HG02973 (cell line): ENCODE data around the gene TMEM117.

Experiments
- ATAC-seq: cut with Tn5 transposase; IDR thresholded peaks from one replicate; pipeline ENCODE4 v1.9.1; 2021; ENCODE audit warnings: moderate library complexity; ENCODE audit not compliant: unreplicated experiment

The TMEM117 gene

DNA sequence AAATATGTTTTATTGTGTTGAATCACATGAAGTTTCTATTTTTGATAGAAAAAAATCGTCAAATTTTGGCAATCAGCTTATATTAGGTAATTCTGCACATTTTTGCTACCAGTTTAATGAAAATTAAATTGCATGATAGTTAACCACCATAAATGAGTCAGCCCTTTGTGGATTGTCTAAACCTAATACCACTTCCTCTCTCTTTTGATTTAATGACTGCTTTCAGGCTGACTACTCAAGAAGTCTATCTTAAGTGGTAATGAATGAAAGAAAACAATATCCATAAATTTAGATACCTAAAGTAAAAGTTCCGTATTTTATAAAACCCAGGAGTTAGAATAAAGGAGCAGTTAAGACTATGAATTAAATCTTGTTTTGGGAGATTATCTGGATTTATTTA, 450.5 kb downstream of the TMEM117 start:
- no peak for ATAC-seq

- no peak for ATAC-seq
These were observed 451.1 kb downstream of the TMEM117 start for GRCh38 chr12:44286821-44287505.

GRCh38 chr12:44287545-44287944, 451.7 kb downstream of the TMEM117 start:
- ATAC-seq, result no peak

GRCh38 chr12:44294649-44295048, 458.8 kb downstream of the TMEM117 start:
- ATAC-seq, result peak; percentile 96

GRCh38 chr12:44295958-44296623, 460.2 kb downstream of the TMEM117 start:
- ATAC-seq, result no peak

GRCh38 chr12:44296624-44297197, 460.8 kb downstream of the TMEM117 start:
- no peak for ATAC-seq

- no peak for ATAC-seq
These were observed 463.6 kb downstream of the TMEM117 start for GRCh38 chr12:44299524-44299923.

DNA sequence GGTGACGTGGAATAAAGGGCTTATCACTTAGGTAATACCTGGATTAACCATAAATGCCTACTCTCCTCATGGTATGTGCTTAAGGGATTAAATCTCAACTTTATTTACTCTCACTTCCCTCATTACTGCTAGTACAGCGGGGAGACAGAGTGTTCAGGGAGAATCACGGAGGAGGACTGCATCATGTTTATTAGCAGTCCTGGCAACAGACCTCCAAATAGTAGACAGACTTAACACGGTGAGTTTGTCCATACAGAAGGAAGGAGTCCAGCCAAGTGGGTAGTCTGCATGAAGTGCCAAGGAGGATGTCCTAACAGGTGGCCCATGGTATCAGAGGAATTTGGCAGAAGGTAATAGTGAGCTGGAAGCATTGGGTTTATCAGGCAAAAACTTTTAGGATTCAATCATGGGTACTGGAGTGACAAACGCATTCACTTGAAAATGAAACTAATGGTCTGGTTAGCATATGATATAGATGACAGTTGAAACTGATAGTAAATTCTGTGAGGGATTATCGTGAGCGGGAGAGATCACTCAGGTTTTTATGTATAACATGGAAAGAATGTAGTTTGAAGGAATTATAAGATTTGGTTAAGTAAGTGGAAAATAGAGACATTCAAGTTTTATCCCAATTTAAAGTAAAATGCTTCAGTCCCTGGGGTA, 471.8 kb downstream of the TMEM117 start:
- ATAC-seq, result no peak

- ATAC-seq, result no peak
These were observed 477.3 kb downstream of the TMEM117 start for GRCh38 chr12:44313188-44313587.

GRCh38 chr12:44314007-44314500, 478.2 kb downstream of the TMEM117 start:
- ATAC-seq, result no peak

DNA sequence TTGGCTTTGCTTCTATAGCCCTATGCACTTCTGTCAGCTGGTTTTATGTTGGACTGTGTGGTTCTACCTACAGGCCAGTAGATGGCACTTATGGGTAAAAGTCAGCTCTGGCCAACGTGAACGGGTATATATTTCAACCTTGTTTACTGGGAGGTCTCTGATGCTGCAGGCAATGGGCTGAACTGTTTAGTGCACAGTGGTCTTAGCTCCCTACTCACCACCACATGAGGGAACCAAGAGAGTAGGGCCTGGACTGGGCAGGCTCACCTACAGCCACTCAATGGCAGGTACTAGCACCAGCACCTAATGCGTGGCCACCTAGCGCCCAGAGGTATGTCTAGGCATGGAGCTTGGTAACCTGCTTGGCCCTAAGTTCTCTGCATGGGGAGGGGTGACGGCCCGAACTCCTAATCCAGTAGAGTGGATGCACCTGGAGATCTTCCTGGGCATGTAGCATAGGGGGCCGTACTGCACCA, 481.8 kb downstream of the TMEM117 start:
- peak; percentile 88 for ATAC-seq

DNA sequence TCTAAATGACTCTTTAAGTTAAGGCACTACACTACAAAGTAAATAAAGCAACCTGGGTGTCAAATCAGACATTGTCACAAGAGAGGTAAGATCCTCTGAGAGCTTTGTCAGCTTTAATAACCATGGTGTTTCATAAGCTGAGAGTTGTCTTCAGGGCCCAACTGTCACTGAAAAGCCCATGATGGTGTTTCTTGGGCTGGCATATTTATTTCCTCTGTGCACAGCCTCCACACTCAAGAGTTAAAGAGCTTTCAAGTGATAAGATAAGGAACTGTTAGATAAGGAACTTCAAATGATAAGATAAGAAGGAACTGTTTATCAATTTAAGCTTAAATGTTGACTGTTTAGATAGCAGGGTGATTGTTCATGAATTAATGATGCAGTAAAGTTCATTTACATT, 495.4 kb downstream of the TMEM117 start:
- no peak for ATAC-seq

DNA sequence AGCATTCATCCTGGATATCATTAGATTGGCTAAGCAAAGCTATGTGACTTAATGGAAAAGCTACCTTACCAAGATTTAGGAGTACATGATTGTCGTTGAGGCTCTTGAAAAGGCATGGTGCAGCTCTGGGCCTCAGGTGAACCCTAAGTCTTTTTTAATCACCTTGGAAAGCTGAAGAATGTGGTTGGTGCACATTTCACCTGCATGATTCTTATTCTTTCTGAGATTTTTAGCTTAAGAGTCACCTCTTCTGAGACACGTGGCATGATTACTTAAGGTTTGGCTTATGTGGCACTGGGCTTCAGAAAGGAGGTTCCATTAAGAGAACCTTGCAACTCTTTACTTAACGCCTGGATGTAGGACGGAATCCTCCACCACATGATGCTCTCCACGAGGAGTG, 498.5 kb downstream of the TMEM117 start:
- no peak for ATAC-seq

DNA sequence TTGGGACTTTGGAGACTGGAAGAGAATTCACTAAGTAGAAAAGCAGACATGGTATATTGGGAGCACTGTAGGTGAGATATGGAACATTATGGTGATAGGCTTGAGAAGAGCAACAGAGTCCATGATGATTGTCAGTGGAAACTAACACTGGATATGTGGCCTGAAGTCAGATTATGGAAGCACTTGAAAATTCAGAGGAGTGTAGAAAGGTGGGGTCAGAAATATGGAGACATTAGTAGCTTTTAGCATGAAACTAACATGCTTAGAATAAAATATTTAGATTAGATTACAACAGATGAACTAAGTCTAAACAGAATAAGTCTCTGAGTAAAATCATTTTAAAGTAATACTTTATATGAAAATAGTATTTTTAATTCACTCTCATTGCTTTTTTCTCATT, 499.1 kb downstream of the TMEM117 start:
- no peak for ATAC-seq

- no peak for ATAC-seq
These were observed 500.7 kb downstream of the TMEM117 start for GRCh38 chr12:44336577-44336976.

- ATAC-seq, result no peak
These were observed 506.5 kb downstream of the TMEM117 start for GRCh38 chr12:44342371-44342770.

- ATAC-seq, result no peak
These were observed 511.3 kb downstream of the TMEM117 start for GRCh38 chr12:44347145-44347544.

DNA sequence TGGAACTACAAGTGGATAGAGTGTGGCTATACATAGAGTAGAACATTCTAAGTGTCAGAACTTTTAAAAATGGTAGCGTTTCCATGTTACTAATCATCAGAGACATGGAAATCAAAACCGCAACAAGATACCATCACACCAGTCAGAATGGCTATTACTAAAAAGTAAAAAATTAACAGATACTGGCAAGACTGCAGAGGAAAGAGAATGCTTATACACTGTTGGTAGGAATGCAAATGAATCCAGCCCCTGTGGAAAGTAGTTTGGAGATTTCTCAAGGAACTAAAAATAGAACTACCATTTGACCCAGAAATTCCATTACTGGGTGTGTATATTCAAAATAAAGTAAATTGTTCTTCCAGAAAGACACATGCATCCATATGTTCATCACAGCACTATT, 521.6 kb downstream of the TMEM117 start:
- ATAC-seq, result no peak

GRCh38 chr12:44358636-44359035, 522.8 kb downstream of the TMEM117 start:
- no peak for ATAC-seq

DNA sequence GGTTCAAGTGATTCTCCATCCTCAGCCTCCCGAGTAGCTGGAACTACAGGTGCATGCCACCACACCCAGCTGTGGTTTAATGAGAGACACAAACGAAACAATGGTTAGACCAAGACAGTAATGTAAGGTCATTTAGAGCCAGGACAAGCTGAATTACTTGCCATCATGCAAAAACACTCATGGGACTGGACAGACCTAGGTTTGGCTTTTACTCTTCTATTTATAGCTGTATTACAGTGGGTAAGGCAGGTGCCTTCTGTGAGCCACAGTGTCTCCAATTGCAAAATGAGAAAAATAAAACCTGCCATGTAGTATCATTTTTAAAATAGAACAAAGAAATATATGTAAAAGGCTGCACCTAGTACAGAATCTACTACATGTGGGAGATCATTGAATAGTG, 527.1 kb downstream of the TMEM117 start:
- ATAC-seq, result no peak

- ATAC-seq, result no peak
These were observed 531.3 kb downstream of the TMEM117 start for GRCh38 chr12:44367136-44367535.

DNA sequence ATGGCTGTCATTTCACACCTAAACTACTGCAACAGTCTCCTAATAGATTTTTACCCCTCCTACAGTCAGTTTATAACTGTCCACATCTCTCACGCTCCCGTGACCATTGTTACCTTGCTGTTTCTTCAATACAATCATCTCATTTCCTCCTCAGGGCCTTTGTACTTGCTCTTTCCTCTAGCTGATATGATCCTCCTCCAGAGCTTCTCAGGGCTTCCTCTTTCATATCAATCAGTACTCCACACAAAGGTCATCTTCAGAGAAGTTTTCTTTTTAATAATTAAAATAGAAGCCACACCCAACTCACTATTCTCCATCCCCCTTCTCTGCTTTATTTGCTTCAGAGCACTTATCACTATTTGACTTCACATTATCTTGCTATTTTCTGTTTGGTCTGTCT, 532.0 kb downstream of the TMEM117 start:
- ATAC-seq, result no peak
